Loucy (cell line): Measurements from ENCODE around the gene SLC35G6.
A peak's percentile ranks its signal among the peaks of the same experiment; 100 is the strongest.

Experiments used
- H2AFZ ChIP-seq: fragments of 200-600 bp; sonication (generic); 2 replicates; pipeline ENCODE4 v1.6.0; 2016; ENCODE audit warnings: antibody characterized with exemption, mild to moderate bottlenecking, low read length, moderate library complexity
- H3F3A ChIP-seq: fragments of 200-600 bp; 2 replicates; pipeline ENCODE4 v1.6.0; 2016; ENCODE audit warnings: antibody characterized with exemption, low read depth, mild to moderate bottlenecking
- H3K27me3 ChIP-seq: fragments of 200-600 bp; sonication (generic); 2 replicates; pipeline ENCODE4 v1.6.1; 2014; ENCODE audit warnings: low read length, mild to moderate bottlenecking; ENCODE audit not compliant: insufficient read depth, poor library complexity, severe bottlenecking
- H3K36me3 ChIP-seq: fragments of 200-600 bp; sonication (generic); 2 replicates; pipeline ENCODE4 v1.6.1; 2016; ENCODE audit warnings: low read length; ENCODE audit not compliant: insufficient read depth
- H3K4me1 ChIP-seq: fragments of 200-600 bp; sonication (generic); 2 replicates; pipeline ENCODE4 v1.5.1; 2014; ENCODE audit warnings: low read length, mild to moderate bottlenecking; ENCODE audit not compliant: insufficient read depth, poor library complexity, severe bottlenecking
- H3K4me2 ChIP-seq: fragments of 200-600 bp; sonication (generic); 2 replicates; pipeline ENCODE4 v1.6.0; 2014; ENCODE audit warnings: antibody characterized with exemption, low read length, low read depth, mild to moderate bottlenecking; ENCODE audit not compliant: poor library complexity, severe bottlenecking
- H3K4me3 ChIP-seq: fragments of 200-600 bp; sonication (generic); 2 replicates; pipeline ENCODE4 v1.5.1; 2014; ENCODE audit warnings: low read length, mild to moderate bottlenecking, mixed read lengths; ENCODE audit not compliant: poor library complexity, severe bottlenecking
- H3K79me2 ChIP-seq: fragments of 200-600 bp; sonication (generic); 2 replicates; pipeline ENCODE4 v1.6.1; 2014; ENCODE audit warnings: low read length; ENCODE audit not compliant: insufficient read depth
- H3K9ac ChIP-seq: fragments of 200-600 bp; sonication (generic); 2 replicates; pipeline ENCODE4 v1.6.0; 2014; ENCODE audit warnings: mild to moderate bottlenecking, low read depth, low read length, moderate library complexity; ENCODE audit not compliant: poor library complexity, severe bottlenecking
- H3K9me2 ChIP-seq: fragments of 200-600 bp; sonication (generic); replicated peaks from 2 replicates; pipeline ENCODE4 v1.6.1; 2016; ENCODE audit warnings: low read depth, low read length, mixed read lengths
- H3K9me3 ChIP-seq: fragments of 200-600 bp; sonication (generic); 2 replicates; pipeline ENCODE4 v1.6.1; 2014; ENCODE audit warnings: mild to moderate bottlenecking, antibody characterized with exemption, low read length, low read depth; ENCODE audit not compliant: insufficient read depth
- H4K20me1 ChIP-seq: fragments of 200-600 bp; sonication (generic); 2 replicates; pipeline ENCODE4 v1.6.0; 2014; ENCODE audit warnings: antibody characterized with exemption, low read length, mild to moderate bottlenecking; ENCODE audit not compliant: insufficient read depth, poor library complexity, severe bottlenecking
- EZH2phosphoT487 ChIP-seq: fragments of 200-600 bp; IDR thresholded peaks from 2 replicates; pipeline ENCODE4 v1.6.1; 2018; ENCODE audit warnings: antibody characterized with exemption, mild to moderate bottlenecking, moderate library complexity, borderline replicate concordance
- TF ChIP-seq, protein P1 (sequence below): fragments of 200-600 bp; sonication (generic); conservative IDR thresholded peaks from 2 replicates; pipeline ENCODE4 v1.5.1; 2014; ENCODE audit warnings: mild to moderate bottlenecking, antibody characterized with exemption, low read length

The SLC35G6 gene

DNA sequence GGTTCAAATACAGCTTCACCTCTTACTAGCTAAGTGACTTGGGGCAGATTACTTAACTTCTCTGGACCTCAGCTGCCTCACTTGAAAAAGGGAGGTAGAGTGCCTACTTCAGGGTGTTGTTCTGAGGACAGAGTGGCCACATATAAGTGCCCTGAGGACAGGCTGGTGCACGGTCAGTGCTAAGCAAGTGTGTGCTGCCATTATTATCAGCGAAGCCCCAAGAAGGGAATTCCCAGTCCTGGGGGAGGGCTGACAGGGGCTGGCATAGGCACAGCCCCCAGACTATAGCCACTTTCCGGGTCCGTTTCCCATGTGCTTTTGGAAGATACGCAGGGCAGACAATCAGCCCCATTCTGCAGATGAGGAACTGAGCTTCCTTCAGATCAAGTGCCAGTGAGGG lies 4.3 kb upstream of the SLC35G6 start:
- no peaks in the 10 kb centered on the region for H3K9me3 ChIP-seq
- TF ChIP-seq, protein P1, sequence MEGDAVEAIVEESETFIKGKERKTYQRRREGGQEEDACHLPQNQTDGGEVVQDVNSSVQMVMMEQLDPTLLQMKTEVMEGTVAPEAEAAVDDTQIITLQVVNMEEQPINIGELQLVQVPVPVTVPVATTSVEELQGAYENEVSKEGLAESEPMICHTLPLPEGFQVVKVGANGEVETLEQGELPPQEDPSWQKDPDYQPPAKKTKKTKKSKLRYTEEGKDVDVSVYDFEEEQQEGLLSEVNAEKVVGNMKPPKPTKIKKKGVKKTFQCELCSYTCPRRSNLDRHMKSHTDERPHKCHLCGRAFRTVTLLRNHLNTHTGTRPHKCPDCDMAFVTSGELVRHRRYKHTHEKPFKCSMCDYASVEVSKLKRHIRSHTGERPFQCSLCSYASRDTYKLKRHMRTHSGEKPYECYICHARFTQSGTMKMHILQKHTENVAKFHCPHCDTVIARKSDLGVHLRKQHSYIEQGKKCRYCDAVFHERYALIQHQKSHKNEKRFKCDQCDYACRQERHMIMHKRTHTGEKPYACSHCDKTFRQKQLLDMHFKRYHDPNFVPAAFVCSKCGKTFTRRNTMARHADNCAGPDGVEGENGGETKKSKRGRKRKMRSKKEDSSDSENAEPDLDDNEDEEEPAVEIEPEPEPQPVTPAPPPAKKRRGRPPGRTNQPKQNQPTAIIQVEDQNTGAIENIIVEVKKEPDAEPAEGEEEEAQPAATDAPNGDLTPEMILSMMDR: no peak
- TF ChIP-seq EZH2phosphoT487: no peak
- no peak overlapping the region for H2AFZ ChIP-seq
- H3K4me1 ChIP-seq: peaks cover 39% of the 10 kb centered on the region
- peaks cover 85% of the 10 kb centered on the region for H3K79me2 ChIP-seq
- H3K9ac ChIP-seq: no peak overlapping the region
- H3K4me3 ChIP-seq: peak overlapping the region; percentile 82
- H4K20me1 ChIP-seq: peaks cover 24% of the 10 kb centered on the region
- H3K4me2 ChIP-seq: peak overlapping the region; percentile 83
- no peaks in the 10 kb centered on the region for H3K36me3 ChIP-seq
- H3K27me3 ChIP-seq: no peaks in the 10 kb centered on the region
- H3F3A ChIP-seq: no peaks in the 10 kb centered on the region
- H3K9me2 ChIP-seq: no peaks in the 10 kb centered on the region

GRCh38 chr17:7477392-7478275 lies 3.6 kb upstream of the SLC35G6 start:
- H3K9me2 ChIP-seq: no peaks in the 10 kb centered on the region
- H3K4me3 ChIP-seq: peak overlapping the region; percentile 82
- peak overlapping the region; percentile 95 for H3K9ac ChIP-seq
- H3K9me3 ChIP-seq: no peaks in the 10 kb centered on the region
- H3K36me3 ChIP-seq: no peaks in the 10 kb centered on the region
- peaks cover 81% of the 10 kb centered on the region for H3K79me2 ChIP-seq
- peak overlapping the region; percentile 83 for H3K4me2 ChIP-seq
- peaks cover 38% of the 10 kb centered on the region for H3K4me1 ChIP-seq
- peaks cover 24% of the 10 kb centered on the region for H4K20me1 ChIP-seq
- H3F3A ChIP-seq: no peaks in the 10 kb centered on the region
- TF ChIP-seq, protein P1: no peak
- TF ChIP-seq EZH2phosphoT487: no peak
- no peaks in the 10 kb centered on the region for H3K27me3 ChIP-seq
- H2AFZ ChIP-seq: no peak overlapping the region

DNA sequence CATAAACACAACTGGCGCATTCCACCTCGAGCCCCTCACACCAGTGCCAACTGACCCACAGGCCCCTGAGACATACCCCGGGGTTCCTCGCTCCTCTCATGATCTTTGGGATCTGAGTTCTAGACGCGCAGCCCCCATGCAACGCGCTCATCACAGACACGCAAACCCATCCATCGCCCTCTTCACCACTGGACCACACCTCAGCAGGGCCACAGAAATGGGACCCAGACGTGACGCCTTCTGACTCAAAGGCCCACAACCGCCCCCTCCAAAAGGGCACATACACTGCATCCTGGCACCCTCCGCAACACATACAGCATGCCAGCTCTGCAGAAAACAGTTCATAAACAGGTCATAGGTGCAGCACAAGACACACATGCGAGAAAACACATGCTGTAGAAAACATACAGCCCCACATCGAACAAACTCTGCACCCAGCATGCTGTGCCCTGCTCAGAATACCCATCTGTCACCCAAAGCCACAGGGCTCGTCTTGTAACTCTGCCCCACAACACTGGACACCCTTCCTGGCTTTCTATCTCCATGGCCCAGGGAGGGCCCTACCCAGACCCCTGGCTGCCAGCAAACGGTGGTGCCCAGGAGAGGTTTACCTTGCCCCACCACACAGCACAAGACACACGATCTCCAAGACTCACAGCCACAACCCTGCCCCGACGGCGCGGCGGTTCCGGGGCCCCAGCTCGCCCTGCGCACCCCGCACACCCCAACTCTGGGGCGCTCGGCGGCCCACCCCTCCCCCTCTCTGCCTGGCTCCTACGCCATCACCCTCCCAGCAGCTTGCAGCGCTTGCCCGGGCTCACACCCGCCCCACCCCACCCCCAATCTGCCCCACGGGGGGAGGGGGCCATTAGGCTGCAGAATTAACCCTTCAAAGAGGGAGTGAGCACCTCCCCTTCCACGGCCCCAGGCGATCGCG lies 2.7 kb upstream of the SLC35G6 start:
- Histone ChIP-seq H3K9me3 (no peaks in the 10 kb centered on the region), H3K9ac (peak overlapping the region; percentile 95), H3K4me1 (peaks cover 42% of the 10 kb centered on the region), H2AFZ (peak overlapping the region; percentile 82), H3K27me3 (no peaks in the 10 kb centered on the region), H4K20me1 (peaks cover 24% of the 10 kb centered on the region), H3K9me2 (no peaks in the 10 kb centered on the region), H3K79me2 (peaks cover 80% of the 10 kb centered on the region), H3K4me2 (peak overlapping the region; percentile 83), H3K36me3 (no peaks in the 10 kb centered on the region), H3F3A (no peaks in the 10 kb centered on the region), H3K4me3 (peak overlapping the region; percentile 82)
- TF ChIP-seq, protein P1: no peak
- no peak for TF ChIP-seq EZH2phosphoT487
